ENCODE measurements around the gene SERPINA10. TPM values are rescaled to one million over a fixed set of nuclear protein-coding genes. Genes with fewer than 3 reads are reported as not detected.

The SERPINA10 gene
- polyA plus RNA-seq, 1 of the 3 experiments (the other 2 are of a cell fraction): not detected

GRCh38 chr14:94237983-94238382 lies 55.1 kb downstream of the SERPINA10 start:
- no peak overlapping the region for H3K9ac ChIP-seq
- POLR2A ChIA-PET: no interaction called here
- CTCF ChIA-PET: no interaction called here
- no peaks in the 10 kb centered on the region for H3K9me2 ChIP-seq
- H3K27ac ChIP-seq (ENCODE audit: low read depth in 2 of 2, low read length in 1 of 2): no peak overlapping the region
- H3K4me1 ChIP-seq (ENCODE audit: control insufficient read depth in 1 of 2, insufficient read depth in 2 of 2, low read depth in 1 of 2, low read length in 1 of 2): no peaks in the 10 kb centered on the region
- no peak for DNase-seq
- H2AFZ ChIP-seq (ENCODE audit: low read depth): no peak overlapping the region
- H4K20me1 ChIP-seq (ENCODE audit: insufficient read depth): no peaks in the 10 kb centered on the region
- H3K36me3 ChIP-seq (replicated peaks in 1 of 2; ENCODE audit: control insufficient read depth in 1 of 2, insufficient read depth in 2 of 2, low read length in 1 of 2): peaks cover 10 to 51% of the 10 kb centered on the region in 2 experiments
- H3K4me3 ChIP-seq (ENCODE audit: low read depth in 2 of 2, low read length in 1 of 2): no peak overlapping the region
- no peak for TF ChIP-seq FOXM1 (IDR thresholded peaks at IDR 0.05; ENCODE audit: low read depth)
- TF ChIP-seq REST (IDR thresholded peaks at IDR 0.05; ENCODE audit: low read depth, low read length): no peak
- TF ChIP-seq GABPA (IDR thresholded peaks at IDR 0.05; ENCODE audit: low read depth): no peak
- TF ChIP-seq FOSL2 (IDR thresholded peaks at IDR 0.05; ENCODE audit: borderline replicate concordance, low read depth): no peak
- no peak for TF ChIP-seq PBX3 (IDR thresholded peaks at IDR 0.05)
- no peak for TF ChIP-seq TAF1 (IDR thresholded peaks at IDR 0.05; ENCODE audit: borderline replicate concordance, low read depth, low read length)
- TF ChIP-seq EP300 (IDR thresholded peaks at IDR 0.05; ENCODE audit: borderline replicate concordance in 1 of 2, low read depth in 1 of 2, low read length in 1 of 2): no peak
- no peak for TF ChIP-seq MEF2A (IDR thresholded peaks at IDR 0.05; ENCODE audit: borderline replicate concordance, low read depth)
- TF ChIP-seq YY1 (IDR thresholded peaks at IDR 0.05; ENCODE audit: low read depth): no peak
- no peak for TF ChIP-seq RAD21 (IDR thresholded peaks at IDR 0.05; ENCODE audit: low read length)
- TF ChIP-seq MXI1 (IDR thresholded peaks at IDR 0.05; ENCODE audit: low read depth, low read length): no peak
- no peak for TF ChIP-seq RXRA (IDR thresholded peaks at IDR 0.05; ENCODE audit: borderline replicate concordance, low read depth)
- no peak for TF ChIP-seq SIN3A (IDR thresholded peaks at IDR 0.05; ENCODE audit: borderline replicate concordance, low read depth, low read length)
- no peak for TF ChIP-seq SMC3 (IDR thresholded peaks at IDR 0.05; ENCODE audit: low read depth, low read length)
- no peak for TF ChIP-seq GATA2 (CRISPR knock-in tag; IDR thresholded peaks at IDR 0.05)
- no peak for TF ChIP-seq USF1 (IDR thresholded peaks at IDR 0.05; ENCODE audit: borderline replicate concordance, low read depth)
- no peak for TF ChIP-seq RFX5 (IDR thresholded peaks at IDR 0.05; ENCODE audit: low read length)
- TF ChIP-seq TEAD4 (IDR thresholded peaks at IDR 0.05; ENCODE audit: borderline replicate concordance, insufficient read depth): no peak
- WGBS (ENCODE audit: low lambda C conversion rate): 66% methylated on average over 4 of the region's 4 CpGs
- H3K4me2 ChIP-seq: no peak overlapping the region
- no peaks in the 10 kb centered on the region for H3F3A ChIP-seq (replicated peaks; ENCODE audit: insufficient read depth)
- H3K79me2 ChIP-seq (ENCODE audit: insufficient read depth): no peaks in the 10 kb centered on the region
- H3K9me3 ChIP-seq: no peaks in the 10 kb centered on the region
- H3K27me3 ChIP-seq (ENCODE audit: insufficient read depth): no peaks in the 10 kb centered on the region

All from SK-N-SH (cell line).